Spleen (tissue), 11 donors: Measurements from ENCODE around the gene SESN3. TPM values are rescaled to one million over a fixed set of nuclear protein-coding genes. Genes with fewer than 3 reads are reported as not detected.
"Not testable (repeated sequence)": the region's sequence is repeated elsewhere in the genome, so short reads cannot be mapped to it uniquely, and the experiment has no call there.

Experiments
- DNase-seq: peaks from one replicate; pipeline ENCODE4 v3.0.0-alpha.2; 2020
- H3K27ac ChIP-seq, 8 donors: fragments of 200-600 bp; sonication (generic) in 7 of 8; 1 replicate in 4 of 8; 2 replicates in 4 of 8; pipeline versions ENCODE4 v1.5.0 to v1.8.0; 2016 to 2021; ENCODE audit warnings: inconsistent platforms in 4 of 8, mild to moderate bottlenecking in 4 of 8, moderate library complexity in 1 of 8
- H3K27me3 ChIP-seq, 7 donors: fragments of 200-600 bp; sonication (generic) in 6 of 7; replicated peaks in 1 of 7; 1 replicate in 4 of 7; 2 replicates in 3 of 7; pipeline versions ENCODE4 v1.5.0 to v1.8.0; 2016 to 2021; ENCODE audit warnings: inconsistent platforms in 3 of 7, mild to moderate bottlenecking in 1 of 7
- H3K36me3 ChIP-seq, 6 donors: fragments of 200-600 bp; sonication (generic) in 5 of 6; 1 replicate in 4 of 6; 2 replicates in 2 of 6; pipeline versions ENCODE4 v1.5.0 to v1.8.0; 2016 to 2021; ENCODE audit warnings: inconsistent platforms in 2 of 6
- H3K4me1 ChIP-seq, 6 donors: fragments of 200-600 bp; sonication (generic) in 5 of 6; 1 replicate in 3 of 6; 2 replicates in 3 of 6; pipeline versions ENCODE4 v1.5.0 to v1.8.0; 2016 to 2021; ENCODE audit warnings: inconsistent platforms in 3 of 6
- H3K4me3 ChIP-seq, 8 donors: fragments of 200-600 bp; sonication (generic) in 7 of 8; 1 replicate in 4 of 8; 2 replicates in 4 of 8; pipeline versions ENCODE4 v1.5.0 to v1.8.0; 2016 to 2021; ENCODE audit warnings: inconsistent platforms in 4 of 8, mild to moderate bottlenecking in 4 of 8, moderate library complexity in 2 of 8
- H3K9me3 ChIP-seq, 8 donors: fragments of 200-600 bp; sonication (generic) in 7 of 8; 1 replicate in 4 of 8; 2 replicates in 4 of 8; pipeline versions ENCODE4 v1.5.0 to v1.8.0; 2016 to 2021; ENCODE audit warnings: inconsistent platforms in 4 of 8
- POLR2A ChIP-seq, 3 donors: fragments of 450-650 bp; IDR thresholded peaks; one replicate each; pipeline ENCODE4 v1.5.1; 2017; ENCODE audit warnings: antibody characterized with exemption in 3 of 3, mild to moderate bottlenecking in 1 of 3
- POLR2AphosphoS5 ChIP-seq, 3 donors: sonication (generic); formaldehyde crosslinking; IDR thresholded peaks; one replicate each; pipeline ENCODE4 v1.5.1; 2017; ENCODE audit warnings: antibody characterized with exemption in 3 of 3
- WGBS, 5 donors: extraction: QIAGEN DNeasy Blood & Tissue Kit in 3 of 5; methylation state at CpG; one replicate each; pipeline versions ENCODE4 v1.1.5 to v1.1.7; 2013 to 2018; 5-methylcytosine and 5-hydroxymethylcytosine counted together
- intact Hi-C: fragments of 100-400 bp; cut with DNase I; formaldehyde crosslinking; loops from one replicate; pipeline ENCODE4 v1.15.0; 2023; ENCODE audit warnings: low total_unique reads
- polyA plus RNA-seq, 3 donors: library from polyadenylated mRNA; stranded (reverse); fragments of 200-250 nt; gene quantifications; one replicate each; pipeline ENCODE4 v1.2.1, GENCODE V29; 2013
- total RNA-seq, 7 donors: library from RNA; depleted of rRNA in 3 of 7; stranded (reverse); fragments of >200 nt in 3 of 7; fragmentation: NEBNext Ultra II Directional in 4 of 7; extraction: Animal tissue kit (Norgen Biotek cat#: 25700) in 4 of 7; gene quantifications; one replicate each; pipeline versions ENCODE4 v1.1.0 to v1.2.1, GENCODE V29; 2016 to 2021
- TF ChIP-seq, protein P1 (sequence below), 11 experiments: fragments of 200-600 bp in 7 of 11; fragments of 450-650 bp in 4 of 11; sonication (generic) in 4 of 11; IDR thresholded peaks in 8 of 11; conservative IDR thresholded peaks in 3 of 11; 1 replicate in 7 of 11; 2 replicates in 4 of 11; pipeline versions ENCODE4 v1.4.0 to v1.8.0; 2016 to 2021; ENCODE audit warnings: antibody characterized with exemption in 11 of 11, inconsistent platforms in 4 of 11, mild to moderate bottlenecking in 1 of 11
- donor health status: healthy with polysubstance abuse.
- donor health status: DM: no; HTN: no; CAD: no; lungs with moderate emphysema.
- donor health status: DM: no; HTN: no; CAD: no.
- donor health status: Bipolar disorder and iron deficiency.
- donor health status: healthy.
- donor health status: DM: no; HTN: no; CAD: no.
- donor health status: DM: yes; HTN: yes; CAD: no.

Gene SESN3
- total and polyA plus RNA-seq, 10 donors: 10.9 to 79.9 (median 56.5) TPM

DNA sequence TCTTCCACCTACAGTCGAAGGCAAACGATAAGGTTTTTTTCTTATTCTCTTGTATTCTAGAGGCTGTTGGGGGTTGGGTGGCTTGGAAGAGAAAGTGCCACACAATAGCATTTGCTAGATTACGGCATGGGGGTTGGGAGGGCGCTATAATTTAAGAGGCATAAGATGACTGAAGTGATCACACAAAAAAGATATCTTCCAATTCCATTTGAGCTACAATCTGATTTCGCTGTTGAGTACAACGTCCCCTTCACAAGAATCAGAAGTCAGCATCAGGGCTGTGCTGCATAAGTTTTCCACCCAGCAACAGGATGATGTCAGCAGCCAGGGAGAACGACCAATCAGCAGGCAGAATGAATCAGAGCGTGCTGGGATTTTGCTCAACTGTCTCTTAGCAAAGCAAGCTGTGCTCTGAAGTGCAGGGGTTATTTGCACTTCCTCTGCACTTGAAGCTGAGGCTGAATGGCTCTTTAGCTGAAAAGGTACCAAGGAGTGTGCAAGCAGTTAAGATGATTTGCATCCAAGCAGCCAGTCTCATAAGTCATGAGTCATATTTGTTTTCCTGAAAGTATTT, 23.2 kb upstream of the SESN3 start:
- TF ChIP-seq, protein P1, sequence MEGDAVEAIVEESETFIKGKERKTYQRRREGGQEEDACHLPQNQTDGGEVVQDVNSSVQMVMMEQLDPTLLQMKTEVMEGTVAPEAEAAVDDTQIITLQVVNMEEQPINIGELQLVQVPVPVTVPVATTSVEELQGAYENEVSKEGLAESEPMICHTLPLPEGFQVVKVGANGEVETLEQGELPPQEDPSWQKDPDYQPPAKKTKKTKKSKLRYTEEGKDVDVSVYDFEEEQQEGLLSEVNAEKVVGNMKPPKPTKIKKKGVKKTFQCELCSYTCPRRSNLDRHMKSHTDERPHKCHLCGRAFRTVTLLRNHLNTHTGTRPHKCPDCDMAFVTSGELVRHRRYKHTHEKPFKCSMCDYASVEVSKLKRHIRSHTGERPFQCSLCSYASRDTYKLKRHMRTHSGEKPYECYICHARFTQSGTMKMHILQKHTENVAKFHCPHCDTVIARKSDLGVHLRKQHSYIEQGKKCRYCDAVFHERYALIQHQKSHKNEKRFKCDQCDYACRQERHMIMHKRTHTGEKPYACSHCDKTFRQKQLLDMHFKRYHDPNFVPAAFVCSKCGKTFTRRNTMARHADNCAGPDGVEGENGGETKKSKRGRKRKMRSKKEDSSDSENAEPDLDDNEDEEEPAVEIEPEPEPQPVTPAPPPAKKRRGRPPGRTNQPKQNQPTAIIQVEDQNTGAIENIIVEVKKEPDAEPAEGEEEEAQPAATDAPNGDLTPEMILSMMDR (IDR thresholded peaks at IDR 0.05 in 8 of 11, conservative IDR thresholded peaks at IDR 0.05 in 3 of 11): no peak
- TF ChIP-seq POLR2A (IDR thresholded peaks at IDR 0.05) (peak in 2 of 3 donors; percentile 8 to 84), POLR2AphosphoS5 (IDR thresholded peaks at IDR 0.05) (peak; percentile 11 to 96 (median 75))
- Histone ChIP-seq H3K9me3 (no peaks in the 10 kb centered on the region), H3K27me3 (no peaks in the 10 kb centered on the region), H3K4me3 (peak overlapping the region in 7 of 8 donors; percentile 10 to 63 (median 18)), H3K27ac (peak overlapping the region; percentile 63 to 91 (median 84)), H3K4me1 (peaks cover 23 to 61% (median 54%) of the 10 kb centered on the region in 6 donors), H3K36me3 (no peaks in the 10 kb centered on the region)
- DNase-seq: peak; percentile 91
- intact Hi-C loops: no loop called here
- WGBS, 5 donors: 2 to 7% (median 4%) methylated on average over 8 of the region's 8 CpGs

DNA sequence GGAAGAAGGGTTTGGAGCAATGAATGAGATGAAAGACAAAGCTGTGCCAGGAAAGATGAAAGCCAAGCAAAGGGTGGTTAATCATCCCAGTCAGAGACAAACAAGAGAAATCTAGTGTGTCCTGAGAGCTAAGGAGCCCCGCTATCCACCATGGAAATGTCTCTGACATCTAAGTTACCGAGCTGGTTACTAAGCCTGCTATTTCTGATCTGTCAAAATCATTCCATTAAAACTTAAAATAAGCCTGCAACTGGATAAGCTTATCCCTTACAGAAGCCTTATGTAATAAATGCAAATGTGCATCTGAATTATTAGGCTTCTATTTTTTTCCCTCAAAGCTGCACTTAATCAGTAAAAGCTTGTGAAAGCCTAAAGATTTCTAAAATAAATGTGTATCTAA, 22.1 kb upstream of the SESN3 start:
- no peaks in the 10 kb centered on the region for H3K9me3 ChIP-seq
- intact Hi-C loops: no loop called here
- H3K4me1 ChIP-seq: peaks cover 28 to 72% (median 63%) of the 10 kb centered on the region in 6 donors
- H3K27ac ChIP-seq: peak overlapping the region in 6 of 8 donors; percentile 80 to 91 (median 86)
- no peaks in the 10 kb centered on the region for H3K36me3 ChIP-seq
- no peak for DNase-seq
- H3K4me3 ChIP-seq: no peak overlapping the region
- TF ChIP-seq, protein P1 (IDR thresholded peaks at IDR 0.05 in 8 of 11, conservative IDR thresholded peaks at IDR 0.05 in 3 of 11): no peak
- TF ChIP-seq POLR2A (IDR thresholded peaks at IDR 0.05) (no peak), POLR2AphosphoS5 (IDR thresholded peaks at IDR 0.05) (no peak)
- no peaks in the 10 kb centered on the region for H3K27me3 ChIP-seq
- WGBS, 5 donors: 82 to 99% (median 96%) methylated on average over 2 of the region's 2 CpGs

DNA sequence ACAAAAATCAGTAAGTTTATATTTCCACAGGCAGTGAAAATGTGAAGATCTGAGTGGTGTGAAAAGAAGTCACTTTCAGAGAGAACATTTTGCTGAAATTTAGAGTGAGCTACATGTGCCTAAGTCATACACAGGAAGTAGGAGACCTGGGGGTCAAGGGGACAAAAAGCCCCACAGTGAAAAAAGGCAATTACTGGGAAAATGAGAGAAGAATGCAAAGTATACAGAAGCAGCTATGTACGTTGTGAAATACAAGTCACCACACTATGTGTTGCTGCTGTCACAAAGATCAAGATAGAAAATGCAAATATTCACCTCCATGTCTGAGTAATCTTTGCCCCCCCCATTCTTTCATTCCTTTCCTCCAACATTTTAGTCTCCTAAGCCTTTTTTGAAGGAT, 21.6 kb upstream of the SESN3 start:
- Histone ChIP-seq H3K36me3 (no peaks in the 10 kb centered on the region), H3K9me3 (no peaks in the 10 kb centered on the region), H3K27ac (peak overlapping the region in 1 of 8 donors; percentile 83), H3K4me1 (peaks cover 28 to 74% (median 64%) of the 10 kb centered on the region in 6 donors), H3K4me3 (no peak overlapping the region), H3K27me3 (no peaks in the 10 kb centered on the region)
- WGBS, 5 donors: 26 to 55% (median 35%) methylated on average over 1 of the region's 1 CpG
- DNase-seq: no peak
- intact Hi-C loops: no loop called here
- TF ChIP-seq, protein P1 (IDR thresholded peaks at IDR 0.05 in 8 of 11, conservative IDR thresholded peaks at IDR 0.05 in 3 of 11): no peak
- no peak for TF ChIP-seq POLR2A (IDR thresholded peaks at IDR 0.05)
- no peak for TF ChIP-seq POLR2AphosphoS5 (IDR thresholded peaks at IDR 0.05)

DNA sequence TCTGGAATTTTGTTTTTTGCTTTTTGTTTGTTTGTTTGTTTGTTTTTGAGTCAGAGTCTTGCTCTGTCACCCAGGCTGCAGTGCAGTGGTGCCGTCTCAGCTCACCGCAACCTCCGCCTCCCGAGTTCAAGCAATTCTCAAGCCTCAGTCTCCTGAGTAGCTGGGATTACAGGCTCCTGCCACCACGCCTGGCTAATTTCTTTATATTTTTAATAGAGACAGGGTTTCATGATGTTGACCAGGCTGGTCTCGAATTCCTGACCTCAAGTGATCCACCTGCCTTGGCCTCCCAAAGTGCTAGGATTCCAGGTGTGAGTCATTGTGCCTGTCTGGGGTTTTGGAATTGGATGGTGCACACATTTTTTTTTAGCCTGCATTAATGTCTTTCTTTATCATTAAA, 20.9 kb upstream of the SESN3 start:
- H3K9me3 ChIP-seq, H3K27me3 ChIP-seq, intact Hi-C loops, H3K4me3 ChIP-seq, H3K27ac ChIP-seq, DNase-seq, H3K36me3 ChIP-seq: not testable (repeated sequence)
- H3K4me1 ChIP-seq: peaks cover 28 to 71% (median 62%) of the 10 kb centered on the region in 6 donors
- WGBS, 5 donors: 96 to 99% (median 96%) methylated on average over 6 of the region's 6 CpGs
